Subcutaneous abdominal adipose tissue (tissue), 5 donors: ENCODE data around the gene CCDC86.

Experiments
- H3K27ac ChIP-seq: one replicate; pipeline ENCODE4 v1.7.0; 2013; ENCODE audit warnings: low read depth, mild to moderate bottlenecking, inconsistent platforms, low read length, moderate library complexity
- H3K27me3 ChIP-seq, 5 donors: one replicate each; pipeline ENCODE4 v1.7.0; 2013; ENCODE audit warnings: low read length in 5 of 5, inconsistent platforms in 1 of 5; ENCODE audit not compliant: control insufficient read depth in 5 of 5, insufficient read depth in 4 of 5
- H3K36me3 ChIP-seq, 5 donors: one replicate each; pipeline ENCODE4 v1.7.0; 2013; ENCODE audit warnings: low read length in 5 of 5; ENCODE audit not compliant: control insufficient read depth in 5 of 5, insufficient read depth in 5 of 5
- H3K4me1 ChIP-seq, 5 donors: one replicate each; pipeline ENCODE4 v1.7.0; 2013; ENCODE audit warnings: low read length in 5 of 5, mild to moderate bottlenecking in 3 of 5, moderate library complexity in 1 of 5; ENCODE audit not compliant: control insufficient read depth in 5 of 5, insufficient read depth in 5 of 5
- H3K4me3 ChIP-seq, 5 donors: one replicate each; pipeline ENCODE4 v1.7.0; 2013; ENCODE audit warnings: low read length in 5 of 5, low read depth in 1 of 5
- H3K9ac ChIP-seq, 5 donors: one replicate each; pipeline ENCODE4 v1.7.0; 2013; ENCODE audit warnings: low read length in 5 of 5, mild to moderate bottlenecking in 4 of 5, moderate library complexity in 3 of 5
- H3K9me3 ChIP-seq, 5 donors: one replicate each; pipeline ENCODE4 v1.7.0; 2013; ENCODE audit warnings: low read length in 5 of 5; ENCODE audit not compliant: control insufficient read depth in 5 of 5
- donor health status: healthy.
- donor health status: healthy.
- donor health status: healthy.
- donor health status: healthy.
- donor health status: healthy.

Gene CCDC86, protein sequence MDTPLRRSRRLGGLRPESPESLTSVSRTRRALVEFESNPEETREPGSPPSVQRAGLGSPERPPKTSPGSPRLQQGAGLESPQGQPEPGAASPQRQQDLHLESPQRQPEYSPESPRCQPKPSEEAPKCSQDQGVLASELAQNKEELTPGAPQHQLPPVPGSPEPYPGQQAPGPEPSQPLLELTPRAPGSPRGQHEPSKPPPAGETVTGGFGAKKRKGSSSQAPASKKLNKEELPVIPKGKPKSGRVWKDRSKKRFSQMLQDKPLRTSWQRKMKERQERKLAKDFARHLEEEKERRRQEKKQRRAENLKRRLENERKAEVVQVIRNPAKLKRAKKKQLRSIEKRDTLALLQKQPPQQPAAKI

DNA sequence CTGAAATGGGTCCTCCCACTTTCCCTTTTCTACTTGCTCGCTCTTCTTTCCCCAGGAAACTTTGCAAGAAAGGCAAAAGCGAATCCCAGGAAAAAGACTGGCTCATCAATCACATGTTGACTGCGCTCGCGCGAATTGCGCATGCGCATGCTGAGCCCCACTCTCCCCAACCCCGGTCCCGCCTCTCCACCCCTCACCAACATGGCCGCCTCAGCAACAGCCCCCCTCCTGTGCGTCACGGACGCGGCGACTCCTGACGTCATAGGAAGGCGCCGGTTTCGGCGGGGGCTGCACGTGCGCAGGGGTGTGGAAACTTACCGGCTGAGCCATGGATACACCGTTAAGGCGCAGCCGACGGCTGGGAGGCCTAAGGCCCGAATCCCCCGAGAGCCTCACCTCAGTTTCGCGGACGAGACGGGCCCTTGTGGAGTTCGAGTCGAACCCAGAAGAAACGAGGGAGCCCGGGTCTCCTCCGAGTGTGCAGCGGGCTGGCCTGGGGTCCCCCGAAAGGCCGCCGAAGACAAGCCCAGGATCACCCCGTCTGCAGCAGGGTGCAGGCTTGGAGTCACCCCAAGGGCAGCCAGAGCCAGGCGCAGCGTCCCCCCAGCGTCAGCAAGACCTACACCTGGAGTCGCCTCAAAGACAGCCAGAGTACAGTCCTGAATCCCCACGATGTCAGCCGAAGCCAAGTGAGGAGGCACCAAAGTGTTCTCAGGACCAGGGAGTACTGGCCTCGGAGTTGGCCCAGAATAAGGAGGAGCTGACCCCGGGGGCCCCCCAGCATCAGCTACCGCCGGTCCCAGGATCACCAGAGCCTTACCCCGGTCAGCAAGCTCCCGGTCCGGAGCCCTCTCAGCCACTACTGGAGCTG is at the start of gene CCDC86:
Gene CCDC86, plus strand, starts transcription at position 317 of the 871 bp plus-strand sequence. Its CDS starts 12 bp downstream, at position 329.
- no peaks in the 10 kb centered on the region for H3K9me3 ChIP-seq
- H3K27me3 ChIP-seq: no peaks in the 10 kb centered on the region
- peaks cover 24 to 59% (median 59%) of the 10 kb centered on the region in 5 donors for H3K4me1 ChIP-seq
- peaks cover 0 to 8% (median 5%) of the 10 kb centered on the region in 5 donors for H3K36me3 ChIP-seq
- peak within 1 kb of the TSS; percentile 76 for H3K27ac ChIP-seq
- H3K4me3 ChIP-seq: peak within 1 kb of the TSS; percentile 73 to 95 (median 91)
- peak within 1 kb of the TSS; percentile 73 to 95 (median 93) for H3K9ac ChIP-seq

DNA sequence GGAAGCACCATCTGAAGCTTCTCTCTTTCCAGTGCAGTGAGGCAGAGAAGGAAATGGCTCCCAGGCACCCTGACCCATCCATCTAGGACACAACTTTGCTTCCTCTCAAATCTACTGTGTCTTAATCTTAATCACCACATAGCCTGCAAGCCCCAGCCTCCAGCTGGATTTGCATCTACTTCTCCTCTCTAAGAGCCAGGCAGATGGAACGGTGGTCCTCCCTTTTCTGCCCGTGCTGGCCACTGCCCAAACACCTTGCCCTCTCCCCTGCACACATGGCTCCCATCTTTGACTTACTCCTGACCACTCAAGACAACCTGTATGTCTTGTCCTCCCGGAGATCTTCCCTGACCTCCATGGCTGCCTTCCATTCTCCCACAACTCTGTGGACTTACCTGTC is 49.4 kb upstream of the CCDC86 start:
- Histone ChIP-seq H3K4me3 (no peak overlapping the region), H3K27ac (no peak overlapping the region), H3K9me3 (peaks cover 0 to 11% (median 10%) of the 10 kb centered on the region in 5 donors), H3K36me3 (no peaks in the 10 kb centered on the region), H3K27me3 (peaks cover 0 to 9% (median 0%) of the 10 kb centered on the region in 5 donors), H3K9ac (no peak overlapping the region), H3K4me1 (peaks cover under 1 to 11% (median 7%) of the 10 kb centered on the region in 5 donors)

DNA sequence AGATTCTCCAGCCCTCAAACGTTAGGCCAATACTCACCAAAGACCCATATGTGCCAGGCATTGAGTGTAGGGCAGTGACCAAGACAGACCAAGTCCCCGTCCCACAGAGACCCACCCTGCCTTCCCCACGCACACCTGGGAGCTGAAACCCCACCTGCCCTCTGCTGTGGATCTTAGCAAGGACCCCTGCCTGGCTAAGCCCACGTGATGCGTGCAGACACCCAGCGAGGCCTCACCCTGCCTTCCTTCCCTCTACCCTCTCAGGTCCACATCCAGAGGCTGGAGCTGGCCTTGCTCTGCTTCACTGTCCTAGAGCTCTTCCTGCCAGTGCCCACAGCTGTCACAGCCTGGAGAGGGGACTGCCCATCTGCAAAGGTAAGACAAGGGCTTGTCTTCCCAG is 46.6 kb upstream of the CCDC86 start:
- H3K9me3 ChIP-seq: peaks cover 0 to 11% (median 10%) of the 10 kb centered on the region in 5 donors
- H3K36me3 ChIP-seq: no peaks in the 10 kb centered on the region
- no peak overlapping the region for H3K27ac ChIP-seq
- no peak overlapping the region for H3K9ac ChIP-seq
- H3K4me1 ChIP-seq: no peaks in the 10 kb centered on the region
- H3K4me3 ChIP-seq: no peak overlapping the region
- H3K27me3 ChIP-seq: peaks cover 0 to 14% (median 0%) of the 10 kb centered on the region in 5 donors

DNA sequence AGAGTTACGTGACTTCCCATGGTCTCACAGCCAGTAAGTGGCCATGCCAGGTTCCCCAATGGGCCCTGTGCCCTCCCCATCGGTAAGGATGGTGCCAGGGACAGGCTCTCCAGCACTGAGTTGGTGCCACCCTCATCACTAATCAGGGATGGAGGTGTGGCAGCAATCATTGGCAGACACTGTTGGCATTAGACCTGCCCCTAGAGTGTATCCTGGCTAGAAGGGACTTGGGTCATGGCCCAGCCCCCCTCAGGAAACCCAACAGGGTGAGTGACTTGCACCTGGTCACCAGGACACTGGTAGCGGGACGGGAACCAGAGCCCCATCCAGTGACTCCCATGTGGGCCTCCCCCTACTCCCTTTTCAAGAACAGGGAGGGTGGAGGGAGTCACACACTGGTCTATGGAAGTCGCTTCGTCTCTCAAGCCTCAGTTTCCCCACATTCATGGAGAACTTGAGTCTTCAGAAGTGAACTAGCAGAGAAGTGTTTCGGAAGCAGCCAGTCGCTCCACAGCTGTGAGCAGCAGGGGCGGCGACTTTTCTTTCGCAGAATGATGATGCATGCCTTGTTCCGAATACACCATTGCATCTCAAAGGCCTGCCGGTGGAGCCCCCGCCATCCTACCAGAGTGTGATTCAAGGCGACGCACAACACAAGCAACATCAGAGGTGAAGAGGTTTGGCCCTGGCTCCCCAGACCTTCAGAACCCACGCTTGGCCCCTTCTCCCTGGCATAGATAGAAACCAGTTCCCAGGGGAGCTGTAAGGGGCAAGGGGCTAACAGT is 43.9 kb upstream of the CCDC86 start:
- Histone ChIP-seq H3K27me3 (peaks cover 0 to 12% (median 0%) of the 10 kb centered on the region in 5 donors), H3K4me3 (no peak overlapping the region), H3K36me3 (no peaks in the 10 kb centered on the region), H3K9ac (no peak overlapping the region), H3K9me3 (peaks cover 0 to 5% (median 0%) of the 10 kb centered on the region in 5 donors), H3K4me1 (no peaks in the 10 kb centered on the region), H3K27ac (no peak overlapping the region)

DNA sequence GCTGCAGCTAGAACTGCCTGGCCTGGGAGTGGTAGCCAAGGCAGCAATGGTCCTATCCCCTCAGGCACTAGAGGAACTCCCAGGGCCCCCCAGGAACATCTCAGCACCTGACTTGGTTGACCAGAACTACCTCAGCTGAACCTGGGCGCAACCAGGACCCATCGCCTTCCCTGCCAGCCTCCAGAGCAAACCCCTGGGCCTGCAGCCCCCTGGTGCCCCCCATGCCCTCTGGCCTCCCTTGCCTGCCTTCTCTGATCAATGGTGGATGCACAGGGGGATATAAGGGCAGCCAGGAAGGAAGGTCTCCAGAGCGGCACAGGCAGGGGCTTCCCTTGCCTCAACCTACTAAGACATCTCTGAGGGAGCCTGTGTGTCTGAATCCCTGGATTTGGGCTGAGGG is 43.3 kb upstream of the CCDC86 start:
- Histone ChIP-seq H3K27ac (no peak overlapping the region), H3K36me3 (no peaks in the 10 kb centered on the region), H3K4me1 (no peaks in the 10 kb centered on the region), H3K4me3 (no peak overlapping the region), H3K9ac (no peak overlapping the region), H3K9me3 (peaks cover 0 to 5% (median 0%) of the 10 kb centered on the region in 5 donors), H3K27me3 (peaks cover 0 to 12% (median 0%) of the 10 kb centered on the region in 5 donors)

DNA sequence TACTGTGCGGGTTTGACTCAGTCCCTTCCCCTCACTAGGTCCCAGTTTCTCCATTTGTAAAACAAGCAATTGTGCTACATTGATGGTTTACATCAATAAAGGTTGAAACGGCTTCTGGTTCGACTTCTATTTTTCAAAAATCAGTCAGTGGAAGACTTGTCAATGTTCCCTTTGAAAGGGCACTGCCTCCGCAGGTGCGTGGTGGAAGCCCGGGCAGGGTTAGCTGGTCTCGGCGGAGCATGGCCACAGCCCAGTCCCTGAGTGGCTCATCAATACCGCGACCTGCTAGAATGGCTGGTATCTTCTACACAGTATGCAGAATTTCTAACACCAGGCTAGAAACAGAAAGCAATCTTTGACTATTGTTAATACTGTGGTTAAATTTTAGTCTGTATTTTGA is 40.7 kb upstream of the CCDC86 start:
- Histone ChIP-seq H3K9me3 (peaks cover 0 to 5% (median 0%) of the 10 kb centered on the region in 5 donors), H3K27ac (no peak overlapping the region), H3K36me3 (no peaks in the 10 kb centered on the region), H3K27me3 (peaks cover 0 to 10% (median 0%) of the 10 kb centered on the region in 5 donors), H3K4me3 (no peak overlapping the region), H3K9ac (no peak overlapping the region), H3K4me1 (no peaks in the 10 kb centered on the region)

DNA sequence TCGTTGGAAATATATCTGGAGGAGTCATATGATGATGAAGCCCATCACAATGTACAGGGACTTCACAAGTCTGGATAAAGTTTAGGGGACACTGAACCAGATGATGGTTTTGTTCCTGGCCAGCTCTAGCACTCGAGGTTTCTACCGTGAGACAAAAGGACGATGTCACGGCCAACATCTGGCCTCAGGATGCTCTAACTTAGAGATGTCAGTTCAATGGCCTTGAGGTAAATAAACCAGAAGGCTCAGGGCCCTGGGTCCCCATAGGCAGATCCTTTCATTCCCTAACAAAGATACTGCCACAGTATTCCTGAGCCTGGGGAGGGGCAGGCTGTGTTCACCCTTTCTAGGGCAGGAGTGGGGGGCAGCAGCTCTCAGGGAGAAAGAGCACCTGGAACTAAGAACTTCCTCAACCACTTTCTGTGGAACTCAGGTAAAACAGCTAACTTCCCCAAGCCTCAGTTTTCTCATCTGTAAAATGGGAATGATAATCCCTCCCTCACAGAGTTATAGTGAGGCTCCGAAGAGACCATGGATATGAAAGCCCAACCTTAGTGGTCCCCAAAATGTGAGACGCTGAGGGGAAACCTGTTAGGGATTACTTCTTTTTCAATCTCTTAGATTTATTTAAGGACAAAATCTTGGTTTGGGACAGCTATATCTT is 38.5 kb upstream of the CCDC86 start:
- no peak overlapping the region for H3K27ac ChIP-seq
- H3K4me1 ChIP-seq: no peaks in the 10 kb centered on the region
- no peaks in the 10 kb centered on the region for H3K36me3 ChIP-seq
- peaks cover 0 to 3% (median 0%) of the 10 kb centered on the region in 5 donors for H3K27me3 ChIP-seq
- H3K4me3 ChIP-seq: no peak overlapping the region
- no peak overlapping the region for H3K9ac ChIP-seq
- no peaks in the 10 kb centered on the region for H3K9me3 ChIP-seq

DNA sequence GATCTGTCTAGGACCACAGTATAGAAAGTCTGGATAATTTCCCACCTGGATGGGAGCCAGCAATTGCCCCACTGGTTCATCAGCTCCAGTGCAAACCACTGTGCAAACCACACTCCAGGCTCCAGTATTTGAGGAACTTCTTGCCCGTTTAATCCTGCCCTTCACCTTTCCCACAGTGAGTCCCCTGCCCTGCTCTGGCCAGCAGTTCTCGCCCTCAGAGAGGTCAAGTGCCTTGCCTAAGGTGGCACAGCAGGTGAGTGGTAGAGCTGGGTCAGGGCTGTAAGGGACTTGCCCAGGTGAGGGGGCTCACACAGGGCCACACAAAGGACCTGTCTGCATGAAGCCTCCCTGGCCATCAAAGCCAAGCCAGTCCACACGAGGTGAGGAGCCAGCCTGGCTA is 32.7 kb upstream of the CCDC86 start:
- Histone ChIP-seq H3K4me3 (no peak overlapping the region), H3K4me1 (peaks cover 0 to 14% (median 0%) of the 10 kb centered on the region in 5 donors), H3K27ac (no peak overlapping the region), H3K9ac (no peak overlapping the region), H3K27me3 (peaks cover 0 to 7% (median 5%) of the 10 kb centered on the region in 5 donors), H3K36me3 (no peaks in the 10 kb centered on the region), H3K9me3 (no peaks in the 10 kb centered on the region)

DNA sequence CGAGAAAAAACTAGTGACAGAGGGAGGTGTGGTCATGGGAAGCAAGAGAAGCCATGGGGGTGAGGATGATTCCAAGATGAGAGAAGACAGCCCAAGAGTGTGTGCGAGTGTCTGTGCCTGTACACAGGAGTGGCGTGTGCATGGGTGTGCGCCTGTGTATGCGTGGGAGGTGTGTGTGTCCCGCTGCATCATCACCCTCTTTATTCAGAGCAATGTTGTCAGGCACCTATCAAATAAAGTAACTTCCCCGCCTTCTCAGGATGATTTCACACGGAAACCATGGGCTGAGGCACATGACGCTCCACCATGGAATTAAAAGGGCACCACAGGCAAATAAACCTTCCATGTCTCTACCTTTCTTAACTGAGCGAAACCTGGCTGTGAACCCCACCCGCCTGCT is 32.2 kb upstream of the CCDC86 start:
- H3K4me1 ChIP-seq: peaks cover 0 to 14% (median 0%) of the 10 kb centered on the region in 5 donors
- no peaks in the 10 kb centered on the region for H3K9me3 ChIP-seq
- no peak overlapping the region for H3K27ac ChIP-seq
- no peaks in the 10 kb centered on the region for H3K36me3 ChIP-seq
- no peak overlapping the region for H3K4me3 ChIP-seq
- no peak overlapping the region for H3K9ac ChIP-seq
- H3K27me3 ChIP-seq: peaks cover 0 to 7% (median 5%) of the 10 kb centered on the region in 5 donors
